Muscle layer of colon (tissue), 2 donors: ENCODE data around the gene EVPL.
"Not testable (repeated sequence)": the region's sequence is repeated elsewhere in the genome, so short reads cannot be mapped to it uniquely, and the experiment has no call there.

Experiments used
- H3K27ac ChIP-seq: one replicate; pipeline ENCODE4 v1.7.0; 2013; ENCODE audit warnings: low read depth, mild to moderate bottlenecking, low read length, moderate library complexity
- H3K27me3 ChIP-seq, 2 donors: one replicate each; pipeline ENCODE4 v1.7.0; 2013; ENCODE audit warnings: low read length in 2 of 2, mild to moderate bottlenecking in 2 of 2; ENCODE audit not compliant: insufficient read depth in 2 of 2, control insufficient read depth in 1 of 2
- H3K36me3 ChIP-seq: one replicate; pipeline ENCODE4 v1.7.0; 2013; ENCODE audit warnings: mild to moderate bottlenecking, low read length; ENCODE audit not compliant: insufficient read depth
- H3K4me1 ChIP-seq: one replicate; pipeline ENCODE4 v1.7.0; 2013; ENCODE audit warnings: mild to moderate bottlenecking, low read length; ENCODE audit not compliant: insufficient read depth
- H3K4me3 ChIP-seq, 2 donors: one replicate each; pipeline ENCODE4 v1.7.0; 2013; ENCODE audit warnings: low read length in 2 of 2, low read depth in 1 of 2, mild to moderate bottlenecking in 1 of 2, moderate library complexity in 1 of 2
- H3K9ac ChIP-seq: one replicate; pipeline ENCODE4 v1.7.0; 2013; ENCODE audit warnings: low read length
- H3K9me3 ChIP-seq: one replicate; pipeline ENCODE4 v1.7.0; 2013; ENCODE audit warnings: mild to moderate bottlenecking, low read length
- donor health status: abdominal sarcoma.
- donor health status: Adenocarcinoma of cecum.

Gene EVPL

GRCh38 chr17:76042868-76043267, 15.8 kb upstream of the EVPL start:
- not testable (repeated sequence) for H3K9me3 ChIP-seq, H3K4me3 ChIP-seq, H3K9ac ChIP-seq, H3K27me3 ChIP-seq, H3K27ac ChIP-seq
- H3K36me3 ChIP-seq: peaks cover 80% of the 10 kb centered on the region
- peaks cover 31% of the 10 kb centered on the region for H3K4me1 ChIP-seq

GRCh38 chr17:76040376-76040775, 13.3 kb upstream of the EVPL start:
- Histone ChIP-seq H3K27me3 (no peaks in the 10 kb centered on the region), H3K36me3 (peaks cover 60% of the 10 kb centered on the region), H3K27ac (peak overlapping the region; percentile 92), H3K9me3 (no peaks in the 10 kb centered on the region), H3K4me3 (no peak overlapping the region), H3K4me1 (peaks cover 52% of the 10 kb centered on the region), H3K9ac (no peak overlapping the region)

- peak overlapping the region; percentile 92 for H3K27ac ChIP-seq
- H3K4me3 ChIP-seq: no peak overlapping the region
- no peaks in the 10 kb centered on the region for H3K9me3 ChIP-seq
- H3K4me1 ChIP-seq: peaks cover 64% of the 10 kb centered on the region
- peaks cover 48% of the 10 kb centered on the region for H3K36me3 ChIP-seq
- H3K27me3 ChIP-seq: no peaks in the 10 kb centered on the region
- H3K9ac ChIP-seq: no peak overlapping the region
Measured at GRCh38 chr17:76039121-76039520, 12.0 kb upstream of the EVPL start.

DNA sequence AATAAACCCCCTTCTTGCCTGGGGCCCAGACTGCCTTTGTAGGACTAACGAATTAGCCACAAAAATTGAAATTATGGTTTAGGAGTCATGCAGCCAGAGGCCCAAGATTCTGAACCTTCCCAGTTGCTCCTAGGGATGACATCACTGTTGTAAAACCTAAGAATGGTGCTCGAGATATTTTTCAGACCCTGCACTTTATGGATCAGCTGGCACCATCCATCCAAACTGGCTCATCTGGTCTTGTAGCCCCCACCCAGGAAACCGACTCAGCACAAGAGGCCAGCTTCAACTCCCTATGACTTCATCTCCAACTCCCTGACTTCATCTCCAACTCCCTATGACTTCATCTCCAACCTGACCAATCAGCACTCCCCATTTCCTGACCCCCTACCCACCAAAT, 10.9 kb upstream of the EVPL start:
- H3K27ac ChIP-seq: peak overlapping the region; percentile 92
- peaks cover 37% of the 10 kb centered on the region for H3K36me3 ChIP-seq

DNA sequence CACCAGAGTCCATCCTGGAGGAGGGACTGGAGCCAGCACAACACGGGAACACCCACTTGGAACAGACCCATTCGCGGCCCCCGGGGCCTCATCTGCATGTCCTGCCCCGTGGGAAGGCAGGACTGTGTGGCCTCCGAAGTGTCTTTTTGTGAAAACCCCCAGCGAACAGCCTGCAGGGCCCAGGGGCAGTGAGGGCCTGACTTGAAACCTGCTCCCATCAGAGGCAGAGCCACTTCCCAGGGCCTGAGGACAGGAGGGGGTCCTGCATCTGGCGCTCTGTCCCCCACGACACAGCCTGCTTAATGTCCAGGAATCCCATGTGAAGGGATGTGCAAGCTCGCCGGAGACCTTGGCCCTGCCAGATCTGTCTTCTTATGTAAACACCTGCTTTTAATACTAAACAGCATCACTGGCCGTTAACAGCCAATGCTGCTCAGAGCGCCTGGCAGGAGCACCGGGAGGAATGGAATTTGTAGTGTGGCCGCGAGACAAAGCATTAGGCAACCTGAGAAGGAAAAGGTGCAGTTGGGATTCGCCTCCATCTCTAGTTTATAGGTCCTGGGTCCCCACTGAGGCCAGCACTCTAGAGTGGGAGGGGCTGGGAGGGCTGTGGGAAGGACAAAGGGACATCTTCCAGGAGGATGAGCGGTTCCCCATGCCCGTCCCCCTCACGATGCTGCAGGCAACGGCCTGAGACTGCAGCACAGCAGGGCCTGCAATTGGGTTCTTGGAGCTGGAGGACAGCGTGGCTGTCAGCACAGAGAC, 9.6 kb upstream of the EVPL start:
- peak overlapping the region; percentile 92 for H3K27ac ChIP-seq
- H3K27me3 ChIP-seq: no peaks in the 10 kb centered on the region
- no peaks in the 10 kb centered on the region for H3K9me3 ChIP-seq
- peak overlapping the region in 1 of 2 donors; percentile 22 for H3K4me3 ChIP-seq
- peaks cover 80% of the 10 kb centered on the region for H3K4me1 ChIP-seq
- peaks cover 24% of the 10 kb centered on the region for H3K36me3 ChIP-seq
- no peak overlapping the region for H3K9ac ChIP-seq

More for the DNA sequence above, 10.9 kb upstream of the EVPL start:
- H3K9me3 ChIP-seq: no peaks in the 10 kb centered on the region
- peaks cover 75% of the 10 kb centered on the region for H3K4me1 ChIP-seq
- H3K27me3 ChIP-seq: no peaks in the 10 kb centered on the region
- H3K4me3 ChIP-seq: no peak overlapping the region
- no peak overlapping the region for H3K9ac ChIP-seq

GRCh38 chr17:76034428-76035350, 7.6 kb upstream of the EVPL start:
- Histone ChIP-seq H3K9ac (peak overlapping the region; percentile 14), H3K4me3 (no peak overlapping the region), H3K36me3 (peaks cover 5% of the 10 kb centered on the region), H3K9me3 (no peaks in the 10 kb centered on the region), H3K4me1 (peaks cover 67% of the 10 kb centered on the region), H3K27ac (peak overlapping the region; percentile 86), H3K27me3 (no peaks in the 10 kb centered on the region)

DNA sequence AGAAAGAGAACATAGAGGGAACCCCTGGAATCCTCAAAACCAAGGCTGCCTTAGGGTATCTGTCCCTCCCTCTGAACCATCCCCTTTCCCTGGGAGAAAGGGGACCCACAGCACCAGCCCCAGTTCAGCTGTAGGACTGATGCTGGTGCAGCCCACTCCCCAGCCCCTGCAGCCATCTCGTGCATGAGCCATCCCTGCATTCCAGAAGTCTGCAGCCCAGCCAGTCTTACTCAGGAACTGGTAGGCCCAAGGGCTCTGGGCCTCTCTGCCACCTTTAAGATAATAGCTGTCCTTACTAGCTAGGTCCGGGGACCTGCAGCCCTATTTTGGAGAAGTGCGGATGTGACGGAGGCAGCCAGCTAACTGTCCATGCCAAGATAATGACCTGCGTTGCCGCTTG, 6.0 kb upstream of the EVPL start:
- Histone ChIP-seq H3K9ac (no peak overlapping the region), H3K27ac (peak overlapping the region; percentile 86), H3K36me3 (no peaks in the 10 kb centered on the region), H3K4me3 (no peak overlapping the region), H3K4me1 (peaks cover 52% of the 10 kb centered on the region), H3K9me3 (no peaks in the 10 kb centered on the region), H3K27me3 (no peaks in the 10 kb centered on the region)

- Histone ChIP-seq H3K27me3 (no peaks in the 10 kb centered on the region), H3K9me3 (no peaks in the 10 kb centered on the region), H3K27ac (no peak overlapping the region), H3K4me3 (no peak overlapping the region), H3K9ac (no peak overlapping the region), H3K4me1 (peaks cover 48% of the 10 kb centered on the region), H3K36me3 (no peaks in the 10 kb centered on the region)
Measured at GRCh38 chr17:76032780-76033108, 5.6 kb upstream of the EVPL start.

DNA sequence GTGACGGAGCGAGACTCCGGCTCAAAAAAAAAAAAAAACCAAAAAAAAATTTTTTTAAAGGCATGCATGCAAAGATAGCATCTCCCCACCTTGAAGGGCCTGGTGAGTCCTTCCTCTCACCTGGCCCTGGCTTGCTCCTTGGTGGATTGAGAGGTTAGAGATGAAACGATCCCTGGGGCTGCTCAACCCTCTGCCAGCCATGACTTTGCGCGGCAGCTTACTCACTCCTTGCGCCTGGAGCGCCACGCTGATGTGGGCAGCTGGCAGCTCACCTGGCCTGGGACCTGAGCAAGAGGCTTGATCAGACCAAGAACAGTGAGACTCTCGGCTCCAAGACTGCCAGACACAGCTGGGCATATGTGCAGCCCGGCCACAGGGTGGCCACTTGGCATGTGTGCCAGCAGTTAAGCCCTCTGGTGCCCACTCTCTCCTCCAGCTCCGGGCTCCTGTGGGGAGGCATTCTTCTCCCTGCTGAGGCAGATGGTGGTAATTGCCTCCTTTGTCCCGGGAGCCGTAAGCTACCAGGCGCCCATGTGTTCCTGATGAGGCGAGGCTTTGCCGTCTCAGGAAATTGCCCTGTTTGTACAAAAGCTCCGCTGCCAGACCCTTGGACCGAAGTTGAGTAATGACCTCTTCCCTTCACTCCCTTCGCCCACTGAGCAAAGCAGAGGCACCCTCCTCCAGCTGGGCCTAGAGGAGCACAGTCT, 5.1 kb upstream of the EVPL start:
- Histone ChIP-seq H3K9me3 (no peaks in the 10 kb centered on the region), H3K36me3 (no peaks in the 10 kb centered on the region), H3K4me3 (no peak overlapping the region), H3K27me3 (no peaks in the 10 kb centered on the region), H3K9ac (no peak overlapping the region), H3K4me1 (peaks cover 43% of the 10 kb centered on the region), H3K27ac (no peak overlapping the region)

- no peaks in the 10 kb centered on the region for H3K27me3 ChIP-seq
- H3K4me1 ChIP-seq: no peaks in the 10 kb centered on the region
- no peak overlapping the region for H3K9ac ChIP-seq
- no peak overlapping the region for H3K27ac ChIP-seq
- H3K9me3 ChIP-seq: no peaks in the 10 kb centered on the region
- no peak overlapping the region for H3K4me3 ChIP-seq
- H3K36me3 ChIP-seq: no peaks in the 10 kb centered on the region
Measured at GRCh38 chr17:76026714-76027158, 370 bp downstream of the EVPL start.

DNA sequence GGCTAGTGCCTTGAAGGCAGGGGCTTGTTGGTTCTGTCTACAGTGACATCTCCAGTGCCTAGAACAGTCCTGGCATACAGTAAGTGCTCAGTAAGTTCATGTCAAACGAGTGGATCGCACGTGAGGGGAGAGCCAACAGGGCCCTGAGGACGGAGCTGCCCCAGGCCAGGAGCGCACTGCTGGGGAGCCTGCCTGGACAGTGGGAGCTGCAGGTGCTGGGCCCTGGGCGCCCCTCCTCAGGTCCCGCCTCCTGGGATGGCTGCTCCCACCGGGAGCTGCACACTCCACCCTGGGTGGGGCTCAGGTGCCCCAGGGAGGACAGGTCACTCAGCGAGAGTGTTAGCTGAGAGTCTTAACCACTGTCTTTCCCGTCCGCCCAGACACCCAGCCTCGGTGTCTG, 1.8 kb downstream of the EVPL start:
- Histone ChIP-seq H3K4me1 (no peaks in the 10 kb centered on the region), H3K9ac (no peak overlapping the region), H3K4me3 (no peak overlapping the region), H3K27ac (no peak overlapping the region), H3K27me3 (no peaks in the 10 kb centered on the region), H3K36me3 (no peaks in the 10 kb centered on the region), H3K9me3 (no peaks in the 10 kb centered on the region)
